GM12878 (cell line): Measurements from ENCODE around the gene ZFAND2A.

Source experiments
- POLR2A ChIP-seq: IDR thresholded peaks from 2 replicates; pipeline ENCODE4 v1.6.1; 2011; ENCODE audit warnings: low read depth, mild to moderate bottlenecking, low read length
- SMC3 ChIP-seq: IDR thresholded peaks from 2 replicates; pipeline ENCODE4 v1.6.1; 2011; ENCODE audit warnings: low read length, improper control_type of control experiment, borderline replicate concordance

- no peak for TF ChIP-seq POLR2A
- TF ChIP-seq SMC3, result peak; percentile 35; the same call in 1 of the 2 replicates
Observed at GRCh38 chr7:1144269-1144771, 15.7 kb downstream of the ZFAND2A start.
